H9 (cell line): Measurements from ENCODE around the gene ZKSCAN4. TPM values are rescaled to one million over a fixed set of nuclear protein-coding genes. Genes with fewer than 3 reads are reported as not detected.

Experiments
- DNase-seq: peaks from one replicate; pipeline ENCODE4 v3.0.0-alpha.2; 2017
- H2AFZ ChIP-seq: one replicate; pipeline ENCODE4 v1.6.1; 2013; ENCODE audit warnings: mild to moderate bottlenecking, low read length, control low read depth, moderate library complexity
- H2AK5ac ChIP-seq: 2 replicates; pipeline ENCODE4 v1.6.1; 2013; ENCODE audit warnings: low read length, control low read depth, mixed read lengths; ENCODE audit not compliant: insufficient read length
- H2BK120ac ChIP-seq: one replicate; pipeline ENCODE4 v1.6.1; 2013; ENCODE audit warnings: low read depth, mild to moderate bottlenecking, low read length, control low read depth, inconsistent platforms; ENCODE audit not compliant: poor library complexity, severe bottlenecking
- H2BK12ac ChIP-seq: 2 replicates; pipeline ENCODE4 v1.6.1; 2013; ENCODE audit warnings: low read length, control low read depth, mixed read lengths, low read depth; ENCODE audit not compliant: insufficient read length
- H2BK15ac ChIP-seq: 2 replicates; pipeline ENCODE4 v1.6.1; 2013; ENCODE audit warnings: low read depth, low read length, control low read depth
- H2BK20ac ChIP-seq: one replicate; pipeline ENCODE4 v1.6.1; 2013; ENCODE audit warnings: low read depth, mild to moderate bottlenecking, low read length, control low read depth, inconsistent platforms; ENCODE audit not compliant: poor library complexity, severe bottlenecking
- H2BK5ac ChIP-seq: 2 replicates; pipeline ENCODE4 v1.6.1; 2013; ENCODE audit warnings: low read length, control low read depth, mixed read lengths; ENCODE audit not compliant: insufficient read length
- H3K14ac ChIP-seq: 2 replicates; pipeline ENCODE4 v1.6.1; 2013; ENCODE audit warnings: low read length, control low read depth; ENCODE audit not compliant: insufficient read depth
- H3K18ac ChIP-seq: 2 replicates; pipeline ENCODE4 v1.6.1; 2013; ENCODE audit warnings: low read depth, mild to moderate bottlenecking, mixed read lengths, low read length, control low read depth; ENCODE audit not compliant: insufficient read length
- H3K23ac ChIP-seq: 2 replicates; pipeline ENCODE4 v1.6.1; 2013; ENCODE audit warnings: low read length, control low read depth, mixed read lengths, low read depth; ENCODE audit not compliant: insufficient read length
- H3K23me2 ChIP-seq: 2 replicates; pipeline ENCODE4 v1.6.1; 2013; ENCODE audit warnings: low read depth, mild to moderate bottlenecking, mixed read lengths, low read length, control low read depth; ENCODE audit not compliant: insufficient read length, poor library complexity, severe bottlenecking
- H3K27ac ChIP-seq: 2 replicates; pipeline ENCODE4 v1.5.1; 2013; ENCODE audit warnings: low read length, control low read depth, mixed read lengths, low read depth; ENCODE audit not compliant: insufficient read length
- H3K27me3 ChIP-seq: 2 replicates; pipeline ENCODE4 v1.6.1; 2013; ENCODE audit warnings: low read length, control low read depth, inconsistent platforms; ENCODE audit not compliant: insufficient read depth
- H3K4ac ChIP-seq: 2 replicates; pipeline ENCODE4 v1.6.1; 2013; ENCODE audit warnings: low read depth, mild to moderate bottlenecking, control low read depth, inconsistent platforms, low read length, moderate library complexity
- H3K4me1 ChIP-seq: 2 replicates; pipeline ENCODE4 v1.6.1; 2013; ENCODE audit warnings: low read length, control low read depth, inconsistent platforms; ENCODE audit not compliant: insufficient read depth
- H3K4me2 ChIP-seq: 2 replicates; pipeline ENCODE4 v1.6.1; 2013; ENCODE audit warnings: low read length, control low read depth, mixed read lengths; ENCODE audit not compliant: insufficient read length, insufficient read depth
- H3K56ac ChIP-seq: 2 replicates; pipeline ENCODE4 v1.6.1; 2013; ENCODE audit warnings: low read depth, mild to moderate bottlenecking, mixed read lengths, low read length, control low read depth; ENCODE audit not compliant: insufficient read length
- H3K79me1 ChIP-seq: 2 replicates; pipeline ENCODE4 v1.6.1; 2013; ENCODE audit warnings: low read depth, mild to moderate bottlenecking, moderate library complexity, low read length, control low read depth, inconsistent platforms; ENCODE audit not compliant: insufficient read depth, poor library complexity, severe bottlenecking
- H3K79me2 ChIP-seq: 2 replicates; pipeline ENCODE4 v1.6.1; 2013; ENCODE audit warnings: low read length, control low read depth, inconsistent platforms; ENCODE audit not compliant: insufficient read depth
- H3K9ac ChIP-seq: 2 replicates; pipeline ENCODE4 v1.6.1; 2013; ENCODE audit warnings: low read length, control low read depth, mixed read lengths; ENCODE audit not compliant: insufficient read length; ENCODE audit errors: extremely low read depth
- H3K9me3 ChIP-seq: one replicate; pipeline ENCODE4 v1.6.1; 2013; ENCODE audit warnings: low read depth, low read length, inconsistent platforms; ENCODE audit not compliant: control insufficient read depth
- H3T11ph ChIP-seq: one replicate; pipeline ENCODE4 v1.6.1; 2013; ENCODE audit warnings: mild to moderate bottlenecking, low read length, control low read depth, inconsistent platforms
- H4K20me1 ChIP-seq: one replicate; pipeline ENCODE4 v1.6.1; 2013; ENCODE audit not compliant: control insufficient read depth, insufficient read length, insufficient read depth
- H4K5ac ChIP-seq: 2 replicates; pipeline ENCODE4 v1.6.1; 2013; ENCODE audit warnings: low read depth, mild to moderate bottlenecking, mixed read lengths, low read length, control low read depth; ENCODE audit not compliant: insufficient read length
- H4K8ac ChIP-seq: replicated peaks from 2 replicates; pipeline ENCODE4 v1.6.1; 2013; ENCODE audit warnings: low read length, control low read depth, mixed read lengths, low read depth; ENCODE audit not compliant: insufficient read length
- H4K91ac ChIP-seq: 2 replicates; pipeline ENCODE4 v1.6.1; 2013; ENCODE audit warnings: low read depth, mild to moderate bottlenecking, moderate library complexity, mixed read lengths, low read length, control low read depth; ENCODE audit not compliant: insufficient read length
- H3K27ac Mint-ChIP-seq, 3 experiments: 2 replicates in 2 of 3; 3 replicates in 1 of 3; pipeline ENCODE4 v1.8.0; 2020 to 2021; ENCODE audit warnings: mixed read lengths in 3 of 3, mild to moderate bottlenecking in 1 of 3, moderate library complexity in 1 of 3
- H3K27me3 Mint-ChIP-seq: 2 replicates; pipeline ENCODE4 v1.8.0; 2021; ENCODE audit warnings: low read depth, mild to moderate bottlenecking, moderate library complexity, mixed read lengths
- H3K36me3 Mint-ChIP-seq, 3 experiments: 2 replicates in 2 of 3; 3 replicates in 1 of 3; pipeline ENCODE4 v1.8.0; 2020 to 2021; ENCODE audit warnings: low read depth in 3 of 3, mixed read lengths in 3 of 3; ENCODE audit not compliant: insufficient read depth in 1 of 3
- H3K4me1 Mint-ChIP-seq, 2 experiments: 2 replicates each; pipeline ENCODE4 v1.8.0; 2020; ENCODE audit warnings: mixed read lengths in 2 of 2
- H3K4me3 Mint-ChIP-seq, 2 experiments: 2 replicates in 1 of 2; 3 replicates in 1 of 2; pipeline ENCODE4 v1.8.0; 2020 to 2021; ENCODE audit warnings: mild to moderate bottlenecking in 2 of 2, mixed read lengths in 2 of 2, moderate library complexity in 1 of 2
- H3K9me3 Mint-ChIP-seq, 2 experiments: 2 replicates in 1 of 2; 3 replicates in 1 of 2; pipeline ENCODE4 v1.8.0; 2020; ENCODE audit warnings: mild to moderate bottlenecking in 2 of 2, mixed read lengths in 2 of 2, moderate library complexity in 1 of 2
- total RNA-seq: library from RNA; stranded (reverse); gene quantifications from 2 replicates; pipeline ENCODE4 v1.2.1, GENCODE V29; 2021
- TF ChIP-seq, protein P1 (sequence below): fragments of 200-600 bp; sonication (generic); conservative IDR thresholded peaks from 3 replicates; pipeline ENCODE4 v1.8.0; 2021; ENCODE audit warnings: antibody characterized with exemption, mild to moderate bottlenecking

The ZKSCAN4 gene
- total RNA-seq, 1 experiment from 2014 or later = 8.8 TPM

DNA sequence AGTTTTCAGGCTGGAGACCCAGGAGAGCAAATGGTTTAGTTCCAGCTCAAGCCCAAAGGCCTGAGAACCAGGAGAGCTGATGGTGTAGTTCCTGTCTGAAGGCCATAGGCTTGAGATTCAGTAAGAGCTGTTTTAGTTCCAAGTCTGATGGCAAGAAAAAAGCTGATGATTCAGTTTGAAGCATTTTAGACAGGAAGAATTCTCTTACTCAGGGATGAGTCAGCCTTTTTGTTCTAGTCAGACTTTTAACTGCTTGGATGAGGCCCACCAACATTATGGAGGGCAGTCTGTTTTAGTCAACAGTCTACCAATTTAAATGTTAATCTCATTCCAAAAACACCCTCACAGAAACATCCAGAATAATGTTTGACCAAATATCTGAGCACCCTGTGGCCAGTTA lies 17.4 kb upstream of the ZKSCAN4 start:
- H2BK120ac ChIP-seq = no peak overlapping the region
- no peak overlapping the region for H3K27ac ChIP-seq
- H2BK20ac ChIP-seq = no peak overlapping the region
- H2AK5ac ChIP-seq = no peak overlapping the region
- no peak overlapping the region for H4K91ac ChIP-seq
- no peaks in the 10 kb centered on the region for H3K9me3 ChIP-seq
- H2BK5ac ChIP-seq = no peak overlapping the region
- no peak overlapping the region for H3K56ac ChIP-seq
- no peaks in the 10 kb centered on the region for H4K20me1 ChIP-seq
- Mint-ChIP-seq H3K4me3 (no peak overlapping the region), H3K27ac (no peak overlapping the region), H3K27me3 (no peaks in the 10 kb centered on the region), H3K36me3 (peaks cover 6 to 22% (median 20%) of the 10 kb centered on the region in 3 experiments; a peak in 6 of 7 replicates), H3K9me3 (no peaks in the 10 kb centered on the region), H3K4me1 (peaks cover 0 to 3% of the 10 kb centered on the region in 2 experiments; a peak in 2 of 4 replicates)
- H4K5ac ChIP-seq = no peak overlapping the region
- DNase-seq = no peak
- H3K9ac ChIP-seq = no peak overlapping the region
- H2AFZ ChIP-seq = no peak overlapping the region
- H3K18ac ChIP-seq = no peak overlapping the region
- H3K23me2 ChIP-seq = peaks cover 4% of the 10 kb centered on the region
- no peaks in the 10 kb centered on the region for H3K79me1 ChIP-seq
- H3K23ac ChIP-seq = no peak overlapping the region
- TF ChIP-seq, protein P1, sequence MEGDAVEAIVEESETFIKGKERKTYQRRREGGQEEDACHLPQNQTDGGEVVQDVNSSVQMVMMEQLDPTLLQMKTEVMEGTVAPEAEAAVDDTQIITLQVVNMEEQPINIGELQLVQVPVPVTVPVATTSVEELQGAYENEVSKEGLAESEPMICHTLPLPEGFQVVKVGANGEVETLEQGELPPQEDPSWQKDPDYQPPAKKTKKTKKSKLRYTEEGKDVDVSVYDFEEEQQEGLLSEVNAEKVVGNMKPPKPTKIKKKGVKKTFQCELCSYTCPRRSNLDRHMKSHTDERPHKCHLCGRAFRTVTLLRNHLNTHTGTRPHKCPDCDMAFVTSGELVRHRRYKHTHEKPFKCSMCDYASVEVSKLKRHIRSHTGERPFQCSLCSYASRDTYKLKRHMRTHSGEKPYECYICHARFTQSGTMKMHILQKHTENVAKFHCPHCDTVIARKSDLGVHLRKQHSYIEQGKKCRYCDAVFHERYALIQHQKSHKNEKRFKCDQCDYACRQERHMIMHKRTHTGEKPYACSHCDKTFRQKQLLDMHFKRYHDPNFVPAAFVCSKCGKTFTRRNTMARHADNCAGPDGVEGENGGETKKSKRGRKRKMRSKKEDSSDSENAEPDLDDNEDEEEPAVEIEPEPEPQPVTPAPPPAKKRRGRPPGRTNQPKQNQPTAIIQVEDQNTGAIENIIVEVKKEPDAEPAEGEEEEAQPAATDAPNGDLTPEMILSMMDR = no peak
- no peak overlapping the region for H3K14ac ChIP-seq
- no peak overlapping the region for H2BK12ac ChIP-seq
- no peaks in the 10 kb centered on the region for H3K27me3 ChIP-seq
- no peak overlapping the region for H3K4ac ChIP-seq
- no peak overlapping the region for H3K4me2 ChIP-seq
- no peak overlapping the region for H4K8ac ChIP-seq
- H3K4me1 ChIP-seq = no peaks in the 10 kb centered on the region
- H3T11ph ChIP-seq = no peak overlapping the region
- H3K79me2 ChIP-seq = no peaks in the 10 kb centered on the region; the same call in 1 of the 2 replicates
- no peak overlapping the region for H2BK15ac ChIP-seq
